Body of pancreas (tissue), 4 donors: ENCODE data around the gene SH3TC1. TPM values are rescaled to one million over a fixed set of nuclear protein-coding genes. Genes with fewer than 3 reads are reported as not detected.

Experiments
- ATAC-seq: fragments of 150-250 bp; one replicate; pipeline ENCODE4 v1.9.1; 2016
- DNase-seq, 4 donors: peaks; one replicate each; pipeline ENCODE4 v3.0.0-alpha.2; 2019
- H3K27ac ChIP-seq, 4 donors: fragments of 200-600 bp; sonication (generic); 1 replicate in 3 of 4; 2 replicates in 1 of 4; pipeline versions ENCODE4 v1.5.1 to v1.6.1; 2016 to 2019; ENCODE audit warnings: mild to moderate bottlenecking in 1 of 4, mixed read lengths in 1 of 4, moderate library complexity in 1 of 4
- H3K27me3 ChIP-seq, 2 donors: fragments of 200-600 bp; sonication (generic); one replicate each; pipeline ENCODE4 v1.6.0; 2016; ENCODE audit warnings: mild to moderate bottlenecking in 1 of 2
- H3K36me3 ChIP-seq, 2 donors: fragments of 200-600 bp; sonication (generic); replicated peaks in 1 of 2; 2 replicates each; pipeline ENCODE4 v1.5.1; 2016; ENCODE audit warnings: low read depth in 2 of 2; ENCODE audit not compliant: insufficient read depth in 1 of 2
- H3K4me1 ChIP-seq: fragments of 200-600 bp; sonication (generic); one replicate; pipeline ENCODE4 v1.6.0; 2016
- H3K4me3 ChIP-seq, 2 donors: fragments of 200-600 bp; sonication (generic); 1 replicate in 1 of 2; 2 replicates in 1 of 2; pipeline ENCODE4 v1.5.1; 2016 to 2019
- H3K9me3 ChIP-seq, 3 donors: fragments of 200-600 bp; sonication (generic); 1 replicate in 2 of 3; 2 replicates in 1 of 3; pipeline ENCODE4 v1.5.1; 2016
- CTCF ChIP-seq, 7 experiments: fragments of 450-650 bp in 4 of 7; fragments of 200-600 bp in 3 of 7; sonication (generic) in 3 of 7; IDR thresholded peaks; one replicate each; pipeline ENCODE4 v1.5.1; 2016 to 2019; ENCODE audit warnings: antibody characterized with exemption in 7 of 7
- POLR2A ChIP-seq, 3 donors: fragments of 450-650 bp; IDR thresholded peaks; one replicate each; pipeline ENCODE4 v1.6.1; 2016; ENCODE audit warnings: antibody characterized with exemption in 3 of 3, mild to moderate bottlenecking in 2 of 3
- WGBS, 2 donors: methylation state at CpG; one replicate each; pipeline ENCODE4 v1.1.5; 2017; 5-methylcytosine and 5-hydroxymethylcytosine counted together
- intact Hi-C: fragments of 100-400 bp; cut with DNase I; formaldehyde crosslinking; loops from one replicate; pipeline ENCODE4 v1.15.1; 2023
- total RNA-seq, 2 donors: library from RNA; depleted of rRNA; stranded (reverse); fragments of >200 nt; gene quantifications; one replicate each; pipeline ENCODE4 v1.1.0, GENCODE V29; 2016

Gene SH3TC1
- total RNA-seq, 2 donors from 2014 or later = 31.1 to 103 TPM

- Histone ChIP-seq H3K27me3 (no peaks in the 10 kb centered on the region), H3K9me3 (no peaks in the 10 kb centered on the region), H3K36me3 (peaks cover 0 to 15% of the 10 kb centered on the region in 2 donors), H3K27ac (no peak overlapping the region), H3K4me3 (no peak overlapping the region), H3K4me1 (peaks cover 14% of the 10 kb centered on the region)
- no peak for DNase-seq
- intact Hi-C loops = no loop called here
- WGBS, 2 donors = 50 to 90% methylated on average over 2 to 18 of the region's 21 CpGs
- no peak for TF ChIP-seq CTCF (IDR thresholded peaks at IDR 0.05)
- TF ChIP-seq POLR2A (IDR thresholded peaks at IDR 0.05) = no peak
- ATAC-seq = no peak
These were observed 32.5 kb downstream of the SH3TC1 start for GRCh38 chr4:8231551-8232049.

GRCh38 chr4:8232748-8233147 is 33.7 kb downstream of the SH3TC1 start:
- TF ChIP-seq POLR2A (IDR thresholded peaks at IDR 0.05) (no peak), CTCF (IDR thresholded peaks at IDR 0.05) (no peak)
- H3K4me3 ChIP-seq = no peak overlapping the region
- intact Hi-C loops = no loop called here
- no peak for ATAC-seq
- H3K4me1 ChIP-seq = peaks cover 13% of the 10 kb centered on the region
- no peak overlapping the region for H3K27ac ChIP-seq
- WGBS, 2 donors = 97 to 98% methylated on average over 11 of the region's 11 CpGs
- peaks cover 0 to 17% of the 10 kb centered on the region in 2 donors for H3K36me3 ChIP-seq
- DNase-seq = no peak
- H3K9me3 ChIP-seq = no peaks in the 10 kb centered on the region
- H3K27me3 ChIP-seq = no peaks in the 10 kb centered on the region

- Histone ChIP-seq H3K36me3 (peaks cover 0 to 19% of the 10 kb centered on the region in 2 donors), H3K4me1 (peaks cover 2% of the 10 kb centered on the region), H3K9me3 (no peaks in the 10 kb centered on the region), H3K27ac (no peak overlapping the region), H3K27me3 (no peaks in the 10 kb centered on the region), H3K4me3 (no peak overlapping the region)
- 87 to 92% methylated on average over 4 of the region's 4 CpGs for WGBS, 2 donors
- intact Hi-C loops = no loop called here
- ATAC-seq (no peak), DNase-seq (no peak)
- TF ChIP-seq CTCF (IDR thresholded peaks at IDR 0.05) (no peak), POLR2A (IDR thresholded peaks at IDR 0.05) (no peak)
These were observed 34.8 kb downstream of the SH3TC1 start for GRCh38 chr4:8233672-8234484.

GRCh38 chr4:8234715-8235114 is 35.6 kb downstream of the SH3TC1 start:
- H3K27ac ChIP-seq = no peak overlapping the region
- H3K4me1 ChIP-seq = no peaks in the 10 kb centered on the region
- ATAC-seq (no peak), DNase-seq (no peak)
- H3K36me3 ChIP-seq = peaks cover 0 to 25% of the 10 kb centered on the region in 2 donors
- 95 to 100% methylated on average over 1 of the region's 1 CpG for WGBS, 2 donors
- no peaks in the 10 kb centered on the region for H3K9me3 ChIP-seq
- TF ChIP-seq POLR2A (IDR thresholded peaks at IDR 0.05) = no peak
- TF ChIP-seq CTCF (IDR thresholded peaks at IDR 0.05) = no peak
- intact Hi-C loops = loop anchor here (5.0 kb wide), 1 partner anchor 57 kb away; no protein-coding TSS in a partner anchor
- no peak overlapping the region for H3K4me3 ChIP-seq
- no peaks in the 10 kb centered on the region for H3K27me3 ChIP-seq
